Amniotic stem cell (primary cell): ENCODE data around the gene PIMREG.

Experiments
- DNase-seq: peaks from one replicate; lab custom pipeline; 2025; lab: John Stamatoyannopoulos, UW

Gene PIMREG

DNA sequence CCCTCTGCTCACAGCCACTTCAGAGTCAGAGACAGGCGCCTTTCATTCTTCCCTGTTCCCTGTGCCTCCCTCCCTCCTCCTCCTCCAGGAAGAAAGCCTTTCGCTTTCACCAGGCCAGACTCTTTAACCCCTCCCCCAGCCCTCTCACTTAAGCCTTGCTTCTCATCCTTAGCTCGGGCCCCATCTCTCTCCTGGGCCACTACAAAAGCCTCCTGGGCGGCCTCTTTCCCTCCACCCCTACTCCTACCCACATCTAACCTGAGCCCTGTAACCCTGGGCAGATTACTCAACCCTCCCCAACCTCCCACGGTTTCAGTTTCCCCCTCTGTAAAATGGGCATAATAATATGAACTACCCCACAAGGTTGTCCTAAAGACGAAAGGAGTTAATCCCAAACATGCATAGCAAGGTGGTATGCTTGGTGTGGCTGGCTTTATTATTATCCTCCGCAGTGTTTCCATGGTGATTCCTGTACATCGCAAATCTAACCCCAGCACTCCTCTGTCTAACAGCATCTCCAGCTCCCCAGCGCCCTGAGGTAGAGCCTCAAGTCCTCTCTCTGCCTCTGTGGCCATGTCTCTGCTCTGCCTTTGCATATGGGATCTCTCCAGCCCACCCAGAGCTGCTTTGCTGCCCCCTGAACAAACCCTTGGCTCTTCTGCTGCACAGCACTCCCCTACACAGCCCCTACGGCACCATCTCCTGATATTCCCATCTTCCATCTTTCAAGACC lies 17.7 kb downstream of the PIMREG start:
- no peak for DNase-seq

- DNase-seq, result no peak
These were observed 18.4 kb downstream of the PIMREG start for GRCh38 chr17:6462692-6463091.

- DNase-seq, result no peak
These were observed 19.6 kb downstream of the PIMREG start for GRCh38 chr17:6463616-6464445.

DNA sequence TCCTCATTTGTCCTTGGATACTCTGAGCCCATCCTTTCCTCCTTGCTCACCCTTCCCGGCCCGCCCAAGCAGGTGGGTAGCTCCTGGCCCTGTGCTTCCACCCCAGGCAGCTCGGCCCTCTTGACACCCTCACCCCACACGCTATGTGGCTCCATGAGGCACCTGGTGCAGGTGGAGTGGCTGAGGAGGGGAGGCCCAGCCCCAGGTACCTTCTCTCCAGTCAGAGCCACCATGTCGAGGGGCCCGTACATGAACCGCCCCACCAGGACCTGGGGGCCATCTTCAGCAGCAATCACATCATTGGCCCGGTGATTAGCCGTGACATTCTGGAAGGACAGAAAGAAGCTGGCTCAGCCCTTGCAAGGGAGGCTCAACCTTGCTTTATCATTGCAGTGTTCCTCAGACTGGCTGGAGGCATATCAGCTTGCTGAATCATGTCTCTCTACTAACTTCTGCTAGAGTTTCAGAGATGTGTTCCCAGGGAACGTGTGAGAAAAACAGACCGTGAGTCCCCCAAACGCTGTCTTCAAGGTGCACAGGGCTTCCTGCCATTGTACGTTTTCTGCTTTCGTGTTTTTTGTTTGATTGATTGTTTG lies 20.3 kb downstream of the PIMREG start:
- no peak for DNase-seq

DNA sequence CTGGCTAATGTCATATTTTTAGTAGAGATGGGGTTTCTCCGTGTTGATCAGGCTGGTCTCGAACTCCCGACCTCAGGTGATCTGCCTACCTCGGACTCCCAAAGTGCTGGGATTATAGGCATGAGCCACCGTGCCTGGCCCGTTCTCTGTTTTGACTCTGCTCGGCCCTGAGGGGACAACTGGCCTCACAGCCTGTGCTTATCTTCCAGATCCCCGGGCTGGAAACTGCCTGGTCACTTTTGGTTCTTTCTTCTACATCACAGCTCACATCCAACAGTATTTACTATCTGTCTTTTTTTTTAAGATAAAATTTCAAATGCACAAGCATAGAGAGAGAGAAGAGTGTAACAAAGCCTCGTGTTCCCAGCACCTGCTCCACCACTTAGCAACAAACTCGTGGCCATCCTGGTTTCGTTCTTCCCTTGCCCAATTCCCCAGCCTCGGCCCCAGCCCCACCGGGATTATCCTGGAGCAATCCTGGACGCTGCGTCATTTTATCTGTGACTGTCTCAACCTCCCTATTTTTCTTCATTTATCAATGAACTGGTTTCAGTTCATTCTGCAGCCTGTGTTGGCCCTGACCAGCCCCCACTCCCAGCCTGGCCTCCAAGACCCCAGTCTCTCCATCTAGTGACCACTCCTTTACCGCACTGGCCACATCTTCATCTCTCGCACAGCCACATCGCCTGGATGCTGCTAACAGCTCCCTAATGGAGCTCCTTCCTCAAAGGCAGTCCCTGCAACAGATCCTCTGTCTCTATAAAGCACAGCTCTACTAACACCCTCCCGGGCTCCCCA lies 21.1 kb downstream of the PIMREG start:
- no peak for DNase-seq

DNA sequence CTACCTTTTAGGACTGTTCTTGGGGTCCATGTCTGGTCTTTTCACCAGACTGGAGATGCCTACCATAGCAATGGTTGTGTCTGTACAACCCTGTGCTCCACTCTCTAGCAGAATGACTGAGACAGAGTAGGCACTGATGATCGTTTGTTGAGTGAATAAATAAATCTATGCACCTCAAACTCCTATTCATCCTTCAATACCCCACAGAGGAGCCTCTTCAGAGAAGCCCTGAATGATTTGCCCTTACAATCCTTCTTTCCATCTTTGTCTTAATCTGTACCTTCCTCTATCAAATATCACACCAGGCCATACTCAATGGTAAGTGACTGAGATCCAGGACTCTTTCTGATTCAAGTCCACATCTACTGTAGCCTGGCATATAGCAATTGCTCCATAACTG lies 23.3 kb downstream of the PIMREG start:
- DNase-seq, result no peak

GRCh38 chr17:6468051-6468790 lies 24.0 kb downstream of the PIMREG start:
- DNase-seq, result no peak

DNA sequence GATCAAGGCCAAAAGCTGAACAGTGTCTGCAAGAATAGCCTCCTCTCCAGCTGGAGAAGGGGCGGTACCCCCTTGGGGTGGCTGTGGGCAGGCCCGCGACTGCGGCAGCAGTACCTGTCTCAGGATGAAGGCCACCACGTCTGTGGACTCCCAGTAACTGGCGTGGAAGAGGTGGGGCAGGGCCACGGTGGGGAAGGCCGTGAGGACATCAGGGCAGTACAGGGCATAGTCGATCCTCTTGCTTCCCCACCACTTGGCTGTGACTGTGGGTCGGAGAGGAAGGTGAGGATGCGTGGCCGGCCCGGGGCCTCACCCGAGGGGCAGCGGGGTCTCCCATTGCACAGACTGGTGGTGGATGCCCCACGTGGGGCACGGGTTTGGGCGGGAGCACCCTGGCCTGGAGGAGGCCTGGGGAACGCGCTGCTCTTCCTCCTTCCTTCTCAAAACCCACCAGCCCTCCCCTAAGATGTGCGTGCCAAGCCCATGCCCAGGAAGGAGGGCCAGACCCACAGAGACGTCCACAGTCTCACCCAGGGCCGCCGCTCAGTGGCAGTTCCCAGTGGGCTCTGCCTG lies 26.0 kb downstream of the PIMREG start:
- no peak for DNase-seq

- DNase-seq, result no peak
These were observed 26.7 kb downstream of the PIMREG start for GRCh38 chr17:6470751-6471521.

- peak; percentile 28 for DNase-seq
These were observed 27.5 kb downstream of the PIMREG start for GRCh38 chr17:6471531-6472465.

DNA sequence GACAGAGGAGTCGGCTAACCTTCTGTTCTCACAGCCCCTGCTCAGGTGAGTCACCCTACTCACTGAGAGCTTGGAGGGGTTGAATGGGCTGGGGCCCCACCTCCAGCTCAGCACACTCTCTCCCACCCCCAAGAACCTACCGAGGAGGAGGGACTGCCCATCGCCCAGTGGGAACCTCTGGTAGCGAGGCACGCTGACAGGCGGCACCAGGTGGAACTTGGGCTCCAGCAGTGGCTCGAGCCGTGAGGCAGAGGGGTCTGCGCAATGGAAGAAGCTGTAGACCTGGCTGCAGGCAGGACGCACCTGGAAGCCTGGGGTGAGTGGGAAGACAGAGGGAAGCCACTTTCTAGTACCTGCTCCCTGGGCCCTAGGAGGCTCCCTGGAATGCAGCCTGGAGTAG lies 28.3 kb downstream of the PIMREG start:
- DNase-seq, result no peak

DNA sequence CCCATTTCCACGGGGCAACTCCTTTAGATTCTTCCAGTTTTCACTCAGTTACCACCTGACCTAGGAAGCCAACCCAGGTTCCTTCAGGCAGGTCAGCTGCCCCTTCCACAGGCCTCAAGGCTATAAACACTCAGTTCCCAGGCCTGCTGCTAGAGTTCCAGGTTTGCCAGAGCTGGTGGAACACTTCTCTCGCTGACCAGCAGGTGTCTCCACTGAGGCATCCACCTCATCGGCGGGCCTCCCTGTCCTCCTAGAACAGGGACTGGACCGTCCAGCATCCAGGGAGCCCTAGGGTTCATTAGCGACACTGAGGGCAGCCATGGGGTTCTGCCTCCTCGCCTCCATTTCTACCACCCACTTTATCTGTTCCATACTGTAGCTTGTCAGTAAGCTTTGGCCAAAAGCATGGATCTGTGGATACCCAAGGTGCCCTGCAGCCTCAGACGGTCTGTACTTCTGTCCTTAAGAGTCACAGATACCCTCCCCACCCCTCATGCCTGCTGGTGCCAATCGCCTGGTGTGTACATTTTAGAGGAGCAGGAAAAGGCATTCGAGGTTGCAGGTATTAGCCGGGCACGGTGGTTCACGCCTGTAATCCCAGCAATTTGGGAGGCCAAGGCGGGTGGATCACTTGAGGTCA lies 29.0 kb downstream of the PIMREG start:
- DNase-seq, result peak; percentile 5

GRCh38 chr17:6474376-6474775 lies 30.1 kb downstream of the PIMREG start:
- DNase-seq, result no peak

GRCh38 chr17:6474906-6475305 lies 30.7 kb downstream of the PIMREG start:
- DNase-seq, result no peak

GRCh38 chr17:6475411-6475810 lies 31.2 kb downstream of the PIMREG start:
- no peak for DNase-seq

DNA sequence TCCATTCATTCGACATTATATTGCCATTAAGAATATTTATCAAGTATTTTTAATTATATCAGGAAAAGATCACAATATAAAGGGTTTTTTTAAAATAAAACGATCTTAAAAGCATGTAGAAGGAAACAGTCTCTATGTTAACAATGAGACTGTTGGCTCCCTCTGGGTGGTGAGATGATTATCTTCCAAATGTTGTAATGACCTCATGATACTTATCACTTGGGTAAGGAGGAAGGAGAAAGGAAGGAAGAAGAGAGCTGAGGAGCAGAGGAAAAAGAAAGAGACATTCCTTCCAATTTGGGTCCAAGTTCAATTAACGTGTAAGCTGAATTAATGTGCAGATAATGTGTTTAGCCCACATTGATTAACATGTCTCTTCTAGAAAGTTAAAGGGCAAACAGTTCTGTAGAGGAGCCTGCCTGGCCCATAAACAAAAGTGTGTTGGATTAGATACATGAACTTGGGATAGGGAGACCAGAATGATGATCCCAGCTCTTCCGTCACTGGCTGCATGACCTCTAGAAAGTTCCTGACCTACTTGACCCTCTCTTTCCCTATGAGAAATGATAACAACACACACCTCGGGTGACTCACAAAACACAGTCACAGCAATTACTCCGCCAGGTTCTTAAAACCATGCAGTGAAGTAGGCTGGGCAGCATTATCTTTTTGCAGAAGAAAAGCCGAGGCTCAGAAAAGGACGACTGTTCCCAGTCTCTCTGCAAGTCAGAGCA lies 32.0 kb downstream of the PIMREG start:
- no peak for DNase-seq

DNA sequence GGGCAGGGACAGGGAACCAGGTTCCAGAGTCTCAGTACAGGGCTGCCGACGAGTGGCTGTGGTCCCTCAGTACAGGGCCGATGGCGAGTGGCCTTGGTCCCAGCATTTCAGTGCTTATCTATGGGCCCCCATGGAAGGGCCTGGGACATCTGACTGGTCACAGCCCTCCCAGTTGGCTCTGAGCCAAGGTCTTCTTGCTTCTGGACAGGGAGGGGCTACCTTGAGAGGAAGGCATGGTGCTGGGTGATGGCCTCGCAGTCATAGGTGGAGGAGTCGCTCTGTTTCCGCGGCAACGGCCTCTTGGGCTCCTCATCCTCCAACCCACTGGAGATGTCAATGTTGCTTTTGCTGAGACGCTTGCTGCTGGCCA lies 32.5 kb downstream of the PIMREG start:
- DNase-seq, result no peak

DNA sequence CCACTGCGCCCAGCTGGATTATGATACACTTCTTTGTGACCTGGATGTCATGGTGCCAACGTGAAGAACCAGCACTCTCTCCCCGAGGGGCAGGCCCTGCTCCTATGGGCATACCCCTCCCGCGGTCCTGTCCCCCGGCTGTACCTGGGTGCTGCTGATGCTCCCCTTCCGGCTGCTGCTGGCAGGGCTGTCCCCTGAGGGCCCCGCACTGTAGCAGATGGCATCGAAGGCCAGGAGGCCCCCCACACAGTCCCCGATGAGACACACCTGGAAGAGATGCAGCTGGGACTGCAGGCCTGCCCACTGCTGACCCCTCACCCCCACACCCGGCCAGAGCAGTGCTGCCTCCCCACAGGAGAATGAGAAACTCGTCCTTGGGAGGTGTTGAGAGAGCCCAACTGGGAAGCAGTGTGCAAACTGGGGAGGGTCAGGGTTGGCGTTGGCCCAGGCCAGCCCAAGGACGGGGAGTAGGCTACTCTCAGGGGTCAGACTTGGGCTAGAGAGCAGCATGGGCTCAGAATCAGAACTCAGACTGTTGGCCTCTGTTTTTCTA lies 33.7 kb downstream of the PIMREG start:
- no peak for DNase-seq
